ENCODE data around the gene CCDC38.

CCDC38 gene

GRCh38 chr12:95836630-95837239 is 105.7 kb downstream of the CCDC38 start:
- no peak for DNase-seq (ENCODE audit: low read depth in 2 of 2)

- DNase-seq (ENCODE audit: low read depth in 2 of 2), result no peak
These were observed 106.2 kb downstream of the CCDC38 start for GRCh38 chr12:95836185-95836609.

GRCh38 chr12:95834572-95834971 is 107.8 kb downstream of the CCDC38 start:
- no peak for DNase-seq (ENCODE audit: low read depth in 2 of 2)

- DNase-seq (ENCODE audit: low read depth in 2 of 2), result no peak
These were observed 111.9 kb downstream of the CCDC38 start for GRCh38 chr12:95830335-95831089.

- no peak for DNase-seq (ENCODE audit: low read depth in 2 of 2)
These were observed 113.0 kb downstream of the CCDC38 start for GRCh38 chr12:95829395-95829794.

GRCh38 chr12:95820096-95820703 is 122.2 kb downstream of the CCDC38 start:
- no peak for DNase-seq (ENCODE audit: low read depth in 2 of 2)

All from stimulated activated CD4-positive, alpha-beta T cell treated with anti-CD3 and anti-CD28 coated beads, Interleukin-15, amount 100 ng/mL, for 48 hours (primary cell).